GM23248 (cell line): ENCODE data around the gene STT3B. TPM values are rescaled to one million over a fixed set of nuclear protein-coding genes. Genes with fewer than 3 reads are reported as not detected.
"Not testable (repeated sequence)": the region's sequence is repeated elsewhere in the genome, so short reads cannot be mapped to it uniquely, and the experiment has no call there.

ENCODE experiments used
- DNase-seq: peaks from one replicate; pipeline ENCODE4 v3.0.0-alpha.2; 2015
- H2AFZ ChIP-seq: fragments of 200-600 bp; sonication (generic); 2 replicates; pipeline ENCODE4 v1.6.1; 2016; ENCODE audit warnings: antibody characterized with exemption
- H3F3A ChIP-seq: fragments of 200-600 bp; sonication (generic); 2 replicates; pipeline ENCODE4 v1.6.1; 2016; ENCODE audit warnings: mild to moderate bottlenecking, antibody characterized with exemption, mixed run types; ENCODE audit not compliant: insufficient read depth
- H3K27ac ChIP-seq: fragments of 200-600 bp; sonication (generic); 2 replicates; pipeline ENCODE4 v1.5.1; 2016; ENCODE audit warnings: mild to moderate bottlenecking
- H3K27me3 ChIP-seq: fragments of 200-600 bp; sonication (generic); replicated peaks from 2 replicates; pipeline ENCODE4 v1.6.1; 2016; ENCODE audit warnings: mild to moderate bottlenecking; ENCODE audit not compliant: insufficient read depth
- H3K36me3 ChIP-seq: fragments of 200-600 bp; sonication (generic); 2 replicates; pipeline ENCODE4 v1.6.1; 2016; ENCODE audit warnings: low read depth, mild to moderate bottlenecking
- H3K4me1 ChIP-seq: fragments of 200-600 bp; sonication (generic); 2 replicates; pipeline ENCODE4 v1.6.1; 2016; ENCODE audit warnings: mild to moderate bottlenecking; ENCODE audit not compliant: insufficient read depth
- H3K4me2 ChIP-seq: fragments of 200-600 bp; sonication (generic); one replicate; pipeline ENCODE4 v1.6.1; 2016; ENCODE audit warnings: mild to moderate bottlenecking; ENCODE audit not compliant: unreplicated experiment
- H3K4me3 ChIP-seq: fragments of 200-600 bp; sonication (generic); 2 replicates; pipeline ENCODE4 v1.5.1; 2016; ENCODE audit warnings: mild to moderate bottlenecking
- H3K79me2 ChIP-seq: fragments of 200-600 bp; sonication (generic); 2 replicates; pipeline ENCODE4 v1.6.1; 2016; ENCODE audit warnings: mild to moderate bottlenecking; ENCODE audit not compliant: insufficient read depth
- H3K9ac ChIP-seq: fragments of 200-600 bp; sonication (generic); 2 replicates; pipeline ENCODE4 v1.6.1; 2016; ENCODE audit warnings: mild to moderate bottlenecking
- H3K9me2 ChIP-seq: fragments of 200-600 bp; sonication (generic); 2 replicates; pipeline ENCODE4 v1.6.1; 2016; ENCODE audit warnings: mixed run types, mild to moderate bottlenecking, moderate library complexity; ENCODE audit not compliant: insufficient read depth
- H3K9me3 ChIP-seq: fragments of 200-600 bp; sonication (generic); one replicate; pipeline ENCODE4 v1.6.1; 2017; ENCODE audit warnings: low read depth
- H4K20me1 ChIP-seq: fragments of 200-600 bp; sonication (generic); 2 replicates; pipeline ENCODE4 v1.6.0; 2016; ENCODE audit not compliant: insufficient read depth
- EZH2 ChIP-seq: fragments of 200-600 bp; sonication (generic); IDR thresholded peaks from 2 replicates; pipeline ENCODE4 v1.6.1; 2018; ENCODE audit warnings: antibody characterized with exemption, mild to moderate bottlenecking; ENCODE audit not compliant: insufficient read depth, poor library complexity, severe bottlenecking
- EZH2phosphoT487 ChIP-seq: fragments of 200-600 bp; sonication (generic); IDR thresholded peaks from 2 replicates; pipeline ENCODE4 v1.6.1; 2018; ENCODE audit warnings: antibody characterized with exemption, moderate library complexity, mild to moderate bottlenecking, low read depth; ENCODE audit not compliant: insufficient read depth
- WGBS, 2 experiments: methylation state at CpG; one replicate each; pipeline ENCODE4 v1.1.6; 2015 to 2017; ENCODE audit warnings: low lambda C conversion rate in 2 of 2, low coverage in 1 of 2; ENCODE audit errors: missing lambda C conversion rate in 2 of 2; 5-methylcytosine and 5-hydroxymethylcytosine counted together
- in situ Hi-C: fragments of 300-500 bp; cut with MboI; formaldehyde crosslinking; loops from 2 replicates; pipeline ENCODE4 v1.15.0; 2020
- polyA plus RNA-seq: library from polyadenylated mRNA; unstranded; fragments of >200 nt; fragmentation: Nextera tagmentation; extraction: Ambion mirVana; gene quantifications from 2 replicates; pipeline ENCODE4 v1.2.1, GENCODE V29; 2016
- total RNA-seq: library from RNA; depleted of rRNA; stranded (reverse); fragments of >200 nt; shearing (Covaris generic); gene quantifications from 2 replicates; pipeline ENCODE4 v1.2.3, GENCODE V29; 2014

The STT3B gene
- total and polyA plus RNA-seq, 2 experiments from 2014 or later = 81.5 to 174 TPM

DNA sequence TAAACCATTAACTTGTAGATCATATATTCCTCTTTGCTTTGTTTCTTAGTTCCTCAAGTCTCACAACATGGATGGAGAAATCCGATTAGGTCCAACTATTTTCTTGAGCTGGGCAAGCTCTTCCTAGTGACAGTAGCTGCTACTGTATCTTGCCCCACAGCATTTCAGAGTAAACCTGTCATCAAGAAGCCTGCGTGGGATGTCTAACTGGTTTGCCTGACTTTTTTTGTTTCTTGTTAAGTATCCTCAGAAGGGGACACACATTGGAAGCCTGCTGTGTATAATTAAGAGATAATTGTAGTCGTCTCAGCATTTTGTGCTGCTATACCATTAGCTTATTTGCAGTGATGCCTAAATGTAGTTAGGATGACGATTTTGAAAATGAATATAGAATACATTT lies 29.3 kb upstream of the STT3B start:
- no peak overlapping the region for H3K4me2 ChIP-seq
- 22 to 31% methylated on average over 4 of the region's 4 CpGs for WGBS, 2 experiments

DNA sequence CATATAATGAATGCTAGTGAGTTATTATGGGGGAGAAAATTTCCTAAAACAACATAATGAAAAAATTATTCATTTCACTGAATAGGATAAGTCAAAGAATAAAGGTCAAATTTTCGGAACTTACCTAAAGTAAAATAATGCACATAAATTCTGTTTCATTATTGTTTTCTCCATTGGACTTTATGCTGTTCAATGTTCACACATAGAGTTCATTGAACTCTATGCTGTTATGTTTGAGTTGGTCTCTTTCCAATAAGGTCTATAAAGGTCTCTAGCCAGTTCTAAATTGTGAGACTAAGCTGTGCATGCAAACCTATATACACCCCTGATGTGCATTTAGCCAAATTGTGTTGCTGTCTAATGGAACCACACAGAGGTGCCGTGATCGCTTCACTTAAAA lies 28.5 kb upstream of the STT3B start:
- H3K4me1 ChIP-seq = no peaks in the 10 kb centered on the region
- WGBS, 2 experiments = 79 to 80% methylated on average over 3 of the region's 3 CpGs
- no peak overlapping the region for H3K9ac ChIP-seq
- H2AFZ ChIP-seq = no peak overlapping the region
- no peaks in the 10 kb centered on the region for H3F3A ChIP-seq
- in situ Hi-C loops = no loop called here
- H3K9me3 ChIP-seq = no peaks in the 10 kb centered on the region
- H3K4me3 ChIP-seq = no peak overlapping the region
- H3K4me2 ChIP-seq = no peak overlapping the region
- no peak for DNase-seq
- no peaks in the 10 kb centered on the region for H3K36me3 ChIP-seq
- H3K27ac ChIP-seq = no peak overlapping the region
- no peaks in the 10 kb centered on the region for H3K79me2 ChIP-seq
- no peaks in the 10 kb centered on the region for H3K9me2 ChIP-seq
- TF ChIP-seq EZH2phosphoT487 (no peak), EZH2 (no peak)
- H3K27me3 ChIP-seq = peaks cover 44% of the 10 kb centered on the region
- no peaks in the 10 kb centered on the region for H4K20me1 ChIP-seq

More for the DNA sequence above, 29.3 kb upstream of the STT3B start:
- Histone ChIP-seq H3K9ac (no peak overlapping the region), H3K27ac (no peak overlapping the region), H3K79me2 (no peaks in the 10 kb centered on the region), H3F3A (no peaks in the 10 kb centered on the region), H3K9me3 (no peaks in the 10 kb centered on the region), H3K4me3 (no peak overlapping the region), H3K27me3 (peaks cover 40% of the 10 kb centered on the region), H3K4me1 (no peaks in the 10 kb centered on the region), H2AFZ (no peak overlapping the region), H3K9me2 (no peaks in the 10 kb centered on the region), H4K20me1 (no peaks in the 10 kb centered on the region), H3K36me3 (no peaks in the 10 kb centered on the region)
- in situ Hi-C loops = no loop called here
- no peak for TF ChIP-seq EZH2phosphoT487
- no peak for TF ChIP-seq EZH2
- DNase-seq = peak; percentile 32

DNA sequence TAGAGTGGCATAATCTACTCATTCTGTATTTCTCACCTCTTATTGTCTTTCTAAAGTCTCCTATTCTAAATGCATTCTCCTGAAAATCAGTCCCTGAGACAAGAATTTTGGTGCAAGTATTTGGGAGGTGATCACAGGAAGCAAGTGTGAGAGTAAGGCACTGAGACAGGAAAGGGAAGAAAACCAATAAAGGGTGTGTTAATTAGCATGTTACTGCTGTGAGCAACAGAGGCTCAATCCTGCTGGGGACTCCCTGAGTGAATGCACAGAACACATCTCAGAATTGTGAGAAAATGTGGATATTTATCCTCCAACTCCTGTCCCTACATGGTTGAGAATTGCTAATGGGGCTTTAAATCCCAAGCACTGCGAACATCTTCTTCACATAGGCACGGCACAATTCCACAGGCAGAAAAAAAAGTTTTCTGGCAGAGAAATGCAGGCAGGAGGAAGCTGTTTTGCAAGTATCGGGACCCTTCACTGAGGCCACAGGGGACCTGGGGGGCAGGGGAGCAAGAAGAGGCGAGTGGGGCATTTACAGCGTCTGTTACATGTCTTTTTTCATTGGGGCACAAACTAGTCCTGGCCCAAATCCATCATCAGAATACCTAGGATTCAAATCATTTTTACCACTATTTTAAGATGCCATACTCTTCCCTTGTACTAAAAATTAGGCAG lies 27.2 kb upstream of the STT3B start:
- peaks cover 50% of the 10 kb centered on the region for H3K27me3 ChIP-seq
- no peaks in the 10 kb centered on the region for H3K4me1 ChIP-seq
- no peak overlapping the region for H3K4me2 ChIP-seq
- H2AFZ ChIP-seq = no peak overlapping the region
- no peaks in the 10 kb centered on the region for H3F3A ChIP-seq
- TF ChIP-seq EZH2phosphoT487 = no peak
- no peak for TF ChIP-seq EZH2
- H3K27ac ChIP-seq = no peak overlapping the region
- H3K79me2 ChIP-seq = no peaks in the 10 kb centered on the region
- no peak for DNase-seq
- no peaks in the 10 kb centered on the region for H3K9me2 ChIP-seq
- H3K9ac ChIP-seq = no peak overlapping the region
- no peaks in the 10 kb centered on the region for H3K36me3 ChIP-seq
- WGBS, 2 experiments = 8 to 12% methylated on average over 5 of the region's 5 CpGs
- in situ Hi-C loops = no loop called here
- no peaks in the 10 kb centered on the region for H4K20me1 ChIP-seq
- H3K4me3 ChIP-seq = no peak overlapping the region
- H3K9me3 ChIP-seq = no peaks in the 10 kb centered on the region

DNA sequence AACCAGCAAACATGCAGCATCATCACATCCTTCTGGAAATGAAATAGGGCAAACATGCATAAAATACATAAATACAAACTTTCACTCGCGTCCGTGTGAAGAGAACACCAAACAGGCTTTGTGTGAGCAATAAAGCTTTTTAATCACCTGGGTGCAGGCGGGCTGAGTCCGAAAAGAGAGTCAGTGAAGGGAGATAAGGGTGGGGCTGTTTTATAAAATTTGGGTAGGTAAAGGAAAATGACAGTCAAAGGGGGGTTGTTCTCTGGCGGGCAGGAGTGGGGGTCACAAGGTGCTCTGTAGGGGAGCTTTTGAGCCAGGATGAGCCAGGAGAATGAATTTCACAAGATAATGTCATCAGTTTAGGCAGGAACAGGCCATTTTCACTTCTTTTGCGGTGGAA lies 26.2 kb upstream of the STT3B start:
- H3K4me3 ChIP-seq, H3K9ac ChIP-seq, DNase-seq, in situ Hi-C loops, H3K79me2 ChIP-seq, H3K36me3 ChIP-seq, H3K9me3 ChIP-seq, H3K9me2 ChIP-seq, H4K20me1 ChIP-seq, H3F3A ChIP-seq, H2AFZ ChIP-seq, H3K27ac ChIP-seq, H3K4me2 ChIP-seq, H3K4me1 ChIP-seq: not testable (repeated sequence)
- WGBS, 2 experiments = 49 to 51% methylated on average over 7 of the region's 7 CpGs
- H3K27me3 ChIP-seq = peaks cover 45% of the 10 kb centered on the region
